H9 (cell line): ENCODE data around the gene GAB3. TPM values are rescaled to one million over a fixed set of nuclear protein-coding genes. Genes with fewer than 3 reads are reported as not detected.

Experiments
- DNase-seq: peaks from one replicate; pipeline ENCODE4 v3.0.0-alpha.2; 2017
- H2AFZ ChIP-seq: one replicate; pipeline ENCODE4 v1.6.1; 2013; ENCODE audit warnings: mild to moderate bottlenecking, low read length, control low read depth, moderate library complexity
- H2AK5ac ChIP-seq: 2 replicates; pipeline ENCODE4 v1.6.1; 2013; ENCODE audit warnings: low read length, control low read depth, mixed read lengths; ENCODE audit not compliant: insufficient read length
- H2BK120ac ChIP-seq: one replicate; pipeline ENCODE4 v1.6.1; 2013; ENCODE audit warnings: low read depth, mild to moderate bottlenecking, low read length, control low read depth, inconsistent platforms; ENCODE audit not compliant: poor library complexity, severe bottlenecking
- H2BK12ac ChIP-seq: 2 replicates; pipeline ENCODE4 v1.6.1; 2013; ENCODE audit warnings: low read length, control low read depth, mixed read lengths, low read depth; ENCODE audit not compliant: insufficient read length
- H2BK15ac ChIP-seq: 2 replicates; pipeline ENCODE4 v1.6.1; 2013; ENCODE audit warnings: low read depth, low read length, control low read depth
- H2BK20ac ChIP-seq: one replicate; pipeline ENCODE4 v1.6.1; 2013; ENCODE audit warnings: low read depth, mild to moderate bottlenecking, low read length, control low read depth, inconsistent platforms; ENCODE audit not compliant: poor library complexity, severe bottlenecking
- H2BK5ac ChIP-seq: 2 replicates; pipeline ENCODE4 v1.6.1; 2013; ENCODE audit warnings: low read length, control low read depth, mixed read lengths; ENCODE audit not compliant: insufficient read length
- H3K14ac ChIP-seq: 2 replicates; pipeline ENCODE4 v1.6.1; 2013; ENCODE audit warnings: low read length, control low read depth; ENCODE audit not compliant: insufficient read depth
- H3K18ac ChIP-seq: 2 replicates; pipeline ENCODE4 v1.6.1; 2013; ENCODE audit warnings: low read depth, mild to moderate bottlenecking, mixed read lengths, low read length, control low read depth; ENCODE audit not compliant: insufficient read length
- H3K23ac ChIP-seq: 2 replicates; pipeline ENCODE4 v1.6.1; 2013; ENCODE audit warnings: low read length, control low read depth, mixed read lengths, low read depth; ENCODE audit not compliant: insufficient read length
- H3K23me2 ChIP-seq: 2 replicates; pipeline ENCODE4 v1.6.1; 2013; ENCODE audit warnings: low read depth, mild to moderate bottlenecking, mixed read lengths, low read length, control low read depth; ENCODE audit not compliant: insufficient read length, poor library complexity, severe bottlenecking
- H3K27ac ChIP-seq: 2 replicates; pipeline ENCODE4 v1.5.1; 2013; ENCODE audit warnings: low read length, control low read depth, mixed read lengths, low read depth; ENCODE audit not compliant: insufficient read length
- H3K27me3 ChIP-seq: 2 replicates; pipeline ENCODE4 v1.6.1; 2013; ENCODE audit warnings: low read length, control low read depth, inconsistent platforms; ENCODE audit not compliant: insufficient read depth
- H3K4ac ChIP-seq: 2 replicates; pipeline ENCODE4 v1.6.1; 2013; ENCODE audit warnings: low read depth, mild to moderate bottlenecking, control low read depth, inconsistent platforms, low read length, moderate library complexity
- H3K4me1 ChIP-seq: 2 replicates; pipeline ENCODE4 v1.6.1; 2013; ENCODE audit warnings: low read length, control low read depth, inconsistent platforms; ENCODE audit not compliant: insufficient read depth
- H3K4me2 ChIP-seq: 2 replicates; pipeline ENCODE4 v1.6.1; 2013; ENCODE audit warnings: low read length, control low read depth, mixed read lengths; ENCODE audit not compliant: insufficient read length, insufficient read depth
- H3K56ac ChIP-seq: 2 replicates; pipeline ENCODE4 v1.6.1; 2013; ENCODE audit warnings: low read depth, mild to moderate bottlenecking, mixed read lengths, low read length, control low read depth; ENCODE audit not compliant: insufficient read length
- H3K79me1 ChIP-seq: 2 replicates; pipeline ENCODE4 v1.6.1; 2013; ENCODE audit warnings: low read depth, mild to moderate bottlenecking, moderate library complexity, low read length, control low read depth, inconsistent platforms; ENCODE audit not compliant: insufficient read depth, poor library complexity, severe bottlenecking
- H3K79me2 ChIP-seq: 2 replicates; pipeline ENCODE4 v1.6.1; 2013; ENCODE audit warnings: low read length, control low read depth, inconsistent platforms; ENCODE audit not compliant: insufficient read depth
- H3K9ac ChIP-seq: 2 replicates; pipeline ENCODE4 v1.6.1; 2013; ENCODE audit warnings: low read length, control low read depth, mixed read lengths; ENCODE audit not compliant: insufficient read length; ENCODE audit errors: extremely low read depth
- H3K9me3 ChIP-seq: one replicate; pipeline ENCODE4 v1.6.1; 2013; ENCODE audit warnings: low read depth, low read length, inconsistent platforms; ENCODE audit not compliant: control insufficient read depth
- H3T11ph ChIP-seq: one replicate; pipeline ENCODE4 v1.6.1; 2013; ENCODE audit warnings: mild to moderate bottlenecking, low read length, control low read depth, inconsistent platforms
- H4K20me1 ChIP-seq: one replicate; pipeline ENCODE4 v1.6.1; 2013; ENCODE audit not compliant: control insufficient read depth, insufficient read length, insufficient read depth
- H4K5ac ChIP-seq: 2 replicates; pipeline ENCODE4 v1.6.1; 2013; ENCODE audit warnings: low read depth, mild to moderate bottlenecking, mixed read lengths, low read length, control low read depth; ENCODE audit not compliant: insufficient read length
- H4K8ac ChIP-seq: replicated peaks from 2 replicates; pipeline ENCODE4 v1.6.1; 2013; ENCODE audit warnings: low read length, control low read depth, mixed read lengths, low read depth; ENCODE audit not compliant: insufficient read length
- H4K91ac ChIP-seq: 2 replicates; pipeline ENCODE4 v1.6.1; 2013; ENCODE audit warnings: low read depth, mild to moderate bottlenecking, moderate library complexity, mixed read lengths, low read length, control low read depth; ENCODE audit not compliant: insufficient read length
- H3K27ac Mint-ChIP-seq, 3 experiments: 2 replicates in 2 of 3; 3 replicates in 1 of 3; pipeline ENCODE4 v1.8.0; 2020 to 2021; ENCODE audit warnings: mixed read lengths in 3 of 3, mild to moderate bottlenecking in 1 of 3, moderate library complexity in 1 of 3
- H3K27me3 Mint-ChIP-seq: 2 replicates; pipeline ENCODE4 v1.8.0; 2021; ENCODE audit warnings: low read depth, mild to moderate bottlenecking, moderate library complexity, mixed read lengths
- H3K36me3 Mint-ChIP-seq, 3 experiments: 2 replicates in 2 of 3; 3 replicates in 1 of 3; pipeline ENCODE4 v1.8.0; 2020 to 2021; ENCODE audit warnings: low read depth in 3 of 3, mixed read lengths in 3 of 3; ENCODE audit not compliant: insufficient read depth in 1 of 3
- H3K4me1 Mint-ChIP-seq, 2 experiments: 2 replicates each; pipeline ENCODE4 v1.8.0; 2020; ENCODE audit warnings: mixed read lengths in 2 of 2
- H3K4me3 Mint-ChIP-seq, 2 experiments: 2 replicates in 1 of 2; 3 replicates in 1 of 2; pipeline ENCODE4 v1.8.0; 2020 to 2021; ENCODE audit warnings: mild to moderate bottlenecking in 2 of 2, mixed read lengths in 2 of 2, moderate library complexity in 1 of 2
- H3K9me3 Mint-ChIP-seq, 2 experiments: 2 replicates in 1 of 2; 3 replicates in 1 of 2; pipeline ENCODE4 v1.8.0; 2020; ENCODE audit warnings: mild to moderate bottlenecking in 2 of 2, mixed read lengths in 2 of 2, moderate library complexity in 1 of 2
- WGBS: extraction: QIAGEN DNeasy Blood & Tissue Kit; methylation state at CpG from one replicate; pipeline ENCODE4 v1.1.7; 2013; ENCODE audit warnings: missing lambda C conversion rate, low lambda C conversion rate, mixed read lengths; ENCODE audit not compliant: insufficient read length; ENCODE audit errors: extremely low coverage; 5-methylcytosine and 5-hydroxymethylcytosine counted together
- total RNA-seq: library from RNA; stranded (reverse); gene quantifications from 2 replicates; pipeline ENCODE4 v1.2.1, GENCODE V29; 2021
- TF ChIP-seq, protein P1 (sequence below): fragments of 200-600 bp; sonication (generic); conservative IDR thresholded peaks from 3 replicates; pipeline ENCODE4 v1.8.0; 2021; ENCODE audit warnings: antibody characterized with exemption, mild to moderate bottlenecking

GAB3 gene
- total RNA-seq, 1 experiment from 2014 or later: 0.46 TPM

DNA sequence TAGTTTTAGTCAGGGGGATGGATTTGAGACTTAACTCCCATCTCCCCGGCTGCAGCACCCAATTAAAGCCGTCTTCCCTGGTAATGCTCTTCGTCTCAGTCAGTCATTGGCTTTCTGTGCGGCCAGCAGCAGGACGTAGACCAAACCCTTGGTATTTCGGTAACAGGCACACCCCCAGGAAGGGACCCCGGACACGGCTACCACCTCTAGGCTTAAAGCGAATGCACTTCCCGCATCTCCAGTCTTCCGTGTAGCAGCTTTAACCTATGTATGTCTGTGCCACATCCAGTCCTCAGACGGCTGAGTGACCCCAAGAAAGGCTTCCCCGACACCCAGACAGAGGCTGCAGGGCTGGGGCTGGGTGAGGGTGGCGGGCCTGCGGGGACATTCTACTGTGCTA lies 96.0 kb downstream of the GAB3 start:
- H3K36me3 Mint-ChIP-seq: peaks cover 0 to 3% (median 0%) of the 10 kb centered on the region in 3 experiments; a peak in 2 of 7 replicates
- H2AFZ ChIP-seq: no peak overlapping the region
- no peak overlapping the region for H3K4ac ChIP-seq
- H3K4me2 ChIP-seq: no peak overlapping the region
- no peaks in the 10 kb centered on the region for H3K27me3 ChIP-seq
- no CpG with 5 or more reads among the region's 15 CpGs for WGBS
- H3K27ac ChIP-seq: no peak overlapping the region
- H3K56ac ChIP-seq: no peak overlapping the region
- no peak for DNase-seq
- no peak overlapping the region for H4K91ac ChIP-seq
- peaks cover 60 to 67% of the 10 kb centered on the region in 2 experiments for H3K9me3 Mint-ChIP-seq
- H3K23ac ChIP-seq: no peak overlapping the region
- TF ChIP-seq, protein P1, sequence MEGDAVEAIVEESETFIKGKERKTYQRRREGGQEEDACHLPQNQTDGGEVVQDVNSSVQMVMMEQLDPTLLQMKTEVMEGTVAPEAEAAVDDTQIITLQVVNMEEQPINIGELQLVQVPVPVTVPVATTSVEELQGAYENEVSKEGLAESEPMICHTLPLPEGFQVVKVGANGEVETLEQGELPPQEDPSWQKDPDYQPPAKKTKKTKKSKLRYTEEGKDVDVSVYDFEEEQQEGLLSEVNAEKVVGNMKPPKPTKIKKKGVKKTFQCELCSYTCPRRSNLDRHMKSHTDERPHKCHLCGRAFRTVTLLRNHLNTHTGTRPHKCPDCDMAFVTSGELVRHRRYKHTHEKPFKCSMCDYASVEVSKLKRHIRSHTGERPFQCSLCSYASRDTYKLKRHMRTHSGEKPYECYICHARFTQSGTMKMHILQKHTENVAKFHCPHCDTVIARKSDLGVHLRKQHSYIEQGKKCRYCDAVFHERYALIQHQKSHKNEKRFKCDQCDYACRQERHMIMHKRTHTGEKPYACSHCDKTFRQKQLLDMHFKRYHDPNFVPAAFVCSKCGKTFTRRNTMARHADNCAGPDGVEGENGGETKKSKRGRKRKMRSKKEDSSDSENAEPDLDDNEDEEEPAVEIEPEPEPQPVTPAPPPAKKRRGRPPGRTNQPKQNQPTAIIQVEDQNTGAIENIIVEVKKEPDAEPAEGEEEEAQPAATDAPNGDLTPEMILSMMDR: no peak
- no peaks in the 10 kb centered on the region for H4K20me1 ChIP-seq
- H3K23me2 ChIP-seq: no peaks in the 10 kb centered on the region
- H3K4me1 ChIP-seq: no peaks in the 10 kb centered on the region
- H4K8ac ChIP-seq: no peak overlapping the region
- no peak overlapping the region for H2AK5ac ChIP-seq
- no peak overlapping the region for H2BK12ac ChIP-seq
- H3K14ac ChIP-seq: no peak overlapping the region
- H3K9me3 ChIP-seq: peaks cover 26% of the 10 kb centered on the region
- H2BK120ac ChIP-seq: no peak overlapping the region
- no peak overlapping the region for H3K9ac ChIP-seq
- H2BK15ac ChIP-seq: no peak overlapping the region
- H3T11ph ChIP-seq: no peak overlapping the region
- no peak overlapping the region for H2BK20ac ChIP-seq
- H3K79me1 ChIP-seq: no peaks in the 10 kb centered on the region
- no peaks in the 10 kb centered on the region for H3K79me2 ChIP-seq
- H3K27ac Mint-ChIP-seq: no peak overlapping the region
- no peak overlapping the region for H3K18ac ChIP-seq
- no peak overlapping the region for H4K5ac ChIP-seq
- peaks cover 5% of the 10 kb centered on the region for H3K27me3 Mint-ChIP-seq
- no peak overlapping the region for H2BK5ac ChIP-seq
- peaks cover under 1 to 4% of the 10 kb centered on the region in 2 experiments; a peak in 2 of 4 replicates for H3K4me1 Mint-ChIP-seq
- no peak overlapping the region for H3K4me3 Mint-ChIP-seq
